ENCODE data around the gene TRIP12. TPM values are rescaled to one million over a fixed set of nuclear protein-coding genes. Genes with fewer than 3 reads are reported as not detected.
"Not testable (repeated sequence)": the region's sequence is repeated elsewhere in the genome, so short reads cannot be mapped to it uniquely, and the experiment has no call there.

TRIP12 gene
- polyA plus RNA-seq, 1 donor from 2014 or later: 57.2 TPM

- Histone ChIP-seq H3K9me2 (ENCODE audit: insufficient read depth, low read length) (no peaks in the 10 kb centered on the region), H3K9ac (ENCODE audit: low read length) (no peak overlapping the region), H3K36me3 (ENCODE audit: insufficient read depth, low read length) (peaks cover 6% of the 10 kb centered on the region), H3K27me3 (ENCODE audit: insufficient read depth, low read depth, low read length) (no peaks in the 10 kb centered on the region), H2AFZ (ENCODE audit: low read depth, low read length) (no peak overlapping the region), H3K27ac (ENCODE audit: low read length) (no peak overlapping the region), H3K4me3 (ENCODE audit: low read length) (no peak overlapping the region), H3K9me3 (ENCODE audit: low read length) (no peaks in the 10 kb centered on the region), H3F3A (ENCODE audit: insufficient read depth, low read length, poor library complexity, severe bottlenecking) (no peaks in the 10 kb centered on the region), H4K20me1 (ENCODE audit: insufficient read depth) (no peaks in the 10 kb centered on the region), H3K4me2 (ENCODE audit: low read length) (no peak overlapping the region), H3K79me2 (replicated peaks; ENCODE audit: insufficient read depth, low read length) (no peaks in the 10 kb centered on the region)
- TF ChIP-seq TAF1 (IDR thresholded peaks at IDR 0.05; ENCODE audit: low read depth): no peak
- TF ChIP-seq EP300 (conservative IDR thresholded peaks at IDR 0.05; ENCODE audit: poor library complexity, severe bottlenecking): no peak
- no peak for TF ChIP-seq EZH2 (IDR thresholded peaks at IDR 0.05; ENCODE audit: borderline replicate concordance, insufficient read depth, low read length, poor library complexity, severe bottlenecking)
- TF ChIP-seq MXI1 (conservative IDR thresholded peaks at IDR 0.05; ENCODE audit: poor library complexity, severe bottlenecking): no peak
- TF ChIP-seq POLR2AphosphoS5 (IDR thresholded peaks at IDR 0.05): no peak
- no peak for TF ChIP-seq SMC3 (conservative IDR thresholded peaks at IDR 0.05; ENCODE audit: poor library complexity)
- TF ChIP-seq, protein P1, sequence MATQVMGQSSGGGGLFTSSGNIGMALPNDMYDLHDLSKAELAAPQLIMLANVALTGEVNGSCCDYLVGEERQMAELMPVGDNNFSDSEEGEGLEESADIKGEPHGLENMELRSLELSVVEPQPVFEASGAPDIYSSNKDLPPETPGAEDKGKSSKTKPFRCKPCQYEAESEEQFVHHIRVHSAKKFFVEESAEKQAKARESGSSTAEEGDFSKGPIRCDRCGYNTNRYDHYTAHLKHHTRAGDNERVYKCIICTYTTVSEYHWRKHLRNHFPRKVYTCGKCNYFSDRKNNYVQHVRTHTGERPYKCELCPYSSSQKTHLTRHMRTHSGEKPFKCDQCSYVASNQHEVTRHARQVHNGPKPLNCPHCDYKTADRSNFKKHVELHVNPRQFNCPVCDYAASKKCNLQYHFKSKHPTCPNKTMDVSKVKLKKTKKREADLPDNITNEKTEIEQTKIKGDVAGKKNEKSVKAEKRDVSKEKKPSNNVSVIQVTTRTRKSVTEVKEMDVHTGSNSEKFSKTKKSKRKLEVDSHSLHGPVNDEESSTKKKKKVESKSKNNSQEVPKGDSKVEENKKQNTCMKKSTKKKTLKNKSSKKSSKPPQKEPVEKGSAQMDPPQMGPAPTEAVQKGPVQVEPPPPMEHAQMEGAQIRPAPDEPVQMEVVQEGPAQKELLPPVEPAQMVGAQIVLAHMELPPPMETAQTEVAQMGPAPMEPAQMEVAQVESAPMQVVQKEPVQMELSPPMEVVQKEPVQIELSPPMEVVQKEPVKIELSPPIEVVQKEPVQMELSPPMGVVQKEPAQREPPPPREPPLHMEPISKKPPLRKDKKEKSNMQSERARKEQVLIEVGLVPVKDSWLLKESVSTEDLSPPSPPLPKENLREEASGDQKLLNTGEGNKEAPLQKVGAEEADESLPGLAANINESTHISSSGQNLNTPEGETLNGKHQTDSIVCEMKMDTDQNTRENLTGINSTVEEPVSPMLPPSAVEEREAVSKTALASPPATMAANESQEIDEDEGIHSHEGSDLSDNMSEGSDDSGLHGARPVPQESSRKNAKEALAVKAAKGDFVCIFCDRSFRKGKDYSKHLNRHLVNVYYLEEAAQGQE (IDR thresholded peaks at IDR 0.05; ENCODE audit: borderline replicate concordance): no peak
- TF ChIP-seq RAD21 (conservative IDR thresholded peaks at IDR 0.05): no peak
- TF ChIP-seq, protein P2, sequence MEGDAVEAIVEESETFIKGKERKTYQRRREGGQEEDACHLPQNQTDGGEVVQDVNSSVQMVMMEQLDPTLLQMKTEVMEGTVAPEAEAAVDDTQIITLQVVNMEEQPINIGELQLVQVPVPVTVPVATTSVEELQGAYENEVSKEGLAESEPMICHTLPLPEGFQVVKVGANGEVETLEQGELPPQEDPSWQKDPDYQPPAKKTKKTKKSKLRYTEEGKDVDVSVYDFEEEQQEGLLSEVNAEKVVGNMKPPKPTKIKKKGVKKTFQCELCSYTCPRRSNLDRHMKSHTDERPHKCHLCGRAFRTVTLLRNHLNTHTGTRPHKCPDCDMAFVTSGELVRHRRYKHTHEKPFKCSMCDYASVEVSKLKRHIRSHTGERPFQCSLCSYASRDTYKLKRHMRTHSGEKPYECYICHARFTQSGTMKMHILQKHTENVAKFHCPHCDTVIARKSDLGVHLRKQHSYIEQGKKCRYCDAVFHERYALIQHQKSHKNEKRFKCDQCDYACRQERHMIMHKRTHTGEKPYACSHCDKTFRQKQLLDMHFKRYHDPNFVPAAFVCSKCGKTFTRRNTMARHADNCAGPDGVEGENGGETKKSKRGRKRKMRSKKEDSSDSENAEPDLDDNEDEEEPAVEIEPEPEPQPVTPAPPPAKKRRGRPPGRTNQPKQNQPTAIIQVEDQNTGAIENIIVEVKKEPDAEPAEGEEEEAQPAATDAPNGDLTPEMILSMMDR (IDR thresholded peaks at IDR 0.05; ENCODE audit: poor library complexity, severe bottlenecking): no peak
These were observed 160.1 kb downstream of the TRIP12 start for GRCh38 chr2:229761663-229762062.

DNA sequence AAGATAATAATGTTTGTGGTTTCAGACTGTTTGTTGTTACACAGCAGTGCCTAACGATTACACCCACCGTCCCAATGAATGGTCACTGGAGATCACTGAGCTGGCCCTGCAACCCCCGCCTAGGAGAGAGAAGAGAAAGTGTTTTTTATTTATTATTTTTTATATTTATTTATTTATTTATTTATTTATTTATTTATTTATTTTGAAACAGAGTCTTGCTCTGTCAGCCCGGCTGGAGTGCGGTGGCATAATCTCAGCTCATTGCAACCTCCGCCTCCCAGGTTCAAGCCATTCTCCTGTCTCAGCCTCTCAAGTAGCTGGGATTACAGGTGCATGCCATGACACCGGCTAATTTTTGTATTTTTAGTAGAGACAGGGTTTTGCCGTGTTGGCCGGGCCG is 164.3 kb downstream of the TRIP12 start:
- not testable (repeated sequence) for H3K36me3 ChIP-seq (ENCODE audit: insufficient read depth, low read length); H3K27ac ChIP-seq (ENCODE audit: low read length); H3F3A ChIP-seq (ENCODE audit: insufficient read depth, low read length, poor library complexity, severe bottlenecking); H3K4me2 ChIP-seq (ENCODE audit: low read length); H3K79me2 ChIP-seq (replicated peaks; ENCODE audit: insufficient read depth, low read length); H4K20me1 ChIP-seq (ENCODE audit: insufficient read depth); H3K9me3 ChIP-seq (ENCODE audit: low read length); H2AFZ ChIP-seq (ENCODE audit: low read depth, low read length); H3K9me2 ChIP-seq (ENCODE audit: insufficient read depth, low read length); H3K27me3 ChIP-seq (ENCODE audit: insufficient read depth, low read depth, low read length); H3K4me3 ChIP-seq (ENCODE audit: low read length); H3K9ac ChIP-seq (ENCODE audit: low read length)

Data from neural cell (in vitro differentiated cells).